Brain microvascular endothelial cell (primary cell): ENCODE results near the gene NEUROD4.

Experiments used
- DNase-seq: peaks from one replicate; pipeline ENCODE4 v3.0.0-alpha.2; 2020
- H3K27ac ChIP-seq: fragments of 250-450 bp; sonication (Bioruptor Pico); 2 replicates; pipeline ENCODE4 v1.5.1; 2020; ENCODE audit warnings: mild to moderate bottlenecking, moderate library complexity
- H3K27me3 ChIP-seq: fragments of 250-450 bp; sonication (Bioruptor Pico); replicated peaks from 2 replicates; pipeline ENCODE4 v1.5.1; 2020; ENCODE audit warnings: mild to moderate bottlenecking
- H3K36me3 ChIP-seq: fragments of 250-450 bp; sonication (Bioruptor Pico); replicated peaks from 2 replicates; pipeline ENCODE4 v1.5.1; 2020; ENCODE audit warnings: mild to moderate bottlenecking
- H3K4me3 ChIP-seq: 2 replicates; pipeline ENCODE4 v1.5.1; 2011; ENCODE audit warnings: low read depth, mild to moderate bottlenecking, control low read depth, low read length, moderate library complexity
- CTCF ChIP-seq: IDR thresholded peaks from 2 replicates; pipeline ENCODE4 v1.5.1; 2011; ENCODE audit warnings: low read depth, mild to moderate bottlenecking, moderate library complexity, low read length, control low read depth, inconsistent platforms; ENCODE audit errors: missing control alignments
- in situ Hi-C: cut with HindIII; loops from 2 replicates; pipeline ENCODE4 v1.10.0; 2017; ENCODE audit warnings: low sequenced_read_pairs, low pct_ligation_motif_present

The NEUROD4 gene

DNA sequence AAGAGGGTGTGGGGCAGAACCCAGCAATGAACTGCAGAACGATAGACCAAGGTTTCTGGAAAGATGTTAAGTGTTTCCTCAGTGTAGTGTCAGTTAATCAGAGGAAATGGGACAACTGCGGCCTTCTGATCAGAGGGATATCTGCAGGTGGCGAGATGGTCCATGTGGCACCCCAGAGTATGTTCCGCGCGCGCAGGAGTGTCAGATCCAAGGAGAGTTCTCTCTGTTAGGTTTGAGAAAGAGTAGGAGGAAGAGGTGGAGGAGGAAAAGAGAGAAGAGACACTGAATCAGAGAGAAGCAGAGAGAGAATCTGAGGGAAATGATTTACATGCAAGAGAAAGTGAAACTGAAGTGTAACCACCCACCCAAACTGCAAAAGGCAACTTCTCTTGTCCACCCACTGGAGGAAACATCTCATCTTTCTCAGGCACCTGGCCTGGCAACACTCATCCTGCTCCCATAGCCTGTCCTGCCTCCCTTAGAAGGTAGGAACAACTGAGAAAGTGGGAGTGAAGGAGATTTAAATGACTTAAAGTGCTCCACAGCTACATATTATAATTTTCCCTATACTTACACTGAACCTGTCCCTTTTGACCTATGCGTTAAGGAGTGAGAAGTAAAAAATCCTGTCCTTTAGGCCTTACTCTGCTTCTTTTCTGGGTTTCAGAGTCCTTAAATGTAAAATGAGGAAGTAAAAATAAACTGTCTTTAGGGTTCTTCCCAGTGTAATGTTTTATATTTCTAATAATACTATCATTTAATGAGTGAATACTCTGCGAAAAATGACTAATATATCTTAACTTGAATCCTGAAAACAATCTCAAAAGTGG lies 28.4 kb upstream of the NEUROD4 start:
- in situ Hi-C loops: no loop called here

DNA sequence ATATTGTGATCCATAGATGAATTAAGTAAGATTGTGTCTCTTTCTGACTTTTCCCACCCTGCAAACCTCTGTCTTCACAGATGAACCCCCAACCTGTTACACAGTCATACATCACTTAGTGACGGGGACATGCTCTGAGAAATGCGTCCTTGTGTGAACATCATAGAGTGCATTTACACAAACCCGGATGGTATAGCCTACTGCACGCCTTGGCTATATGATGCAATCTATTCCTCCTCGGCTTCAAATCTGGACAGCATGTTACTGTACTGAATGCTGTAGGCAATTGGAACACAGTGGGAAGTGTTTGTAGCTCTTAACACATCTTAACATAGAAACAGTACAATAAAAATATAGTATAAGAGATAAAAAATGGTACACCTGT lies 27.8 kb upstream of the NEUROD4 start:
- in situ Hi-C loops: no loop called here
- Histone ChIP-seq H3K36me3 (no peaks in the 10 kb centered on the region), H3K27ac (no peak overlapping the region), H3K27me3 (no peaks in the 10 kb centered on the region), H3K4me3 (no peak overlapping the region)
- no peak for TF ChIP-seq CTCF
- no peak for DNase-seq

More for the DNA sequence above, 28.4 kb upstream of the NEUROD4 start:
- H3K4me3 ChIP-seq: no peak overlapping the region
- H3K27me3 ChIP-seq: no peaks in the 10 kb centered on the region
- DNase-seq: no peak
- H3K36me3 ChIP-seq: no peaks in the 10 kb centered on the region
- no peak for TF ChIP-seq CTCF
- H3K27ac ChIP-seq: no peak overlapping the region

DNA sequence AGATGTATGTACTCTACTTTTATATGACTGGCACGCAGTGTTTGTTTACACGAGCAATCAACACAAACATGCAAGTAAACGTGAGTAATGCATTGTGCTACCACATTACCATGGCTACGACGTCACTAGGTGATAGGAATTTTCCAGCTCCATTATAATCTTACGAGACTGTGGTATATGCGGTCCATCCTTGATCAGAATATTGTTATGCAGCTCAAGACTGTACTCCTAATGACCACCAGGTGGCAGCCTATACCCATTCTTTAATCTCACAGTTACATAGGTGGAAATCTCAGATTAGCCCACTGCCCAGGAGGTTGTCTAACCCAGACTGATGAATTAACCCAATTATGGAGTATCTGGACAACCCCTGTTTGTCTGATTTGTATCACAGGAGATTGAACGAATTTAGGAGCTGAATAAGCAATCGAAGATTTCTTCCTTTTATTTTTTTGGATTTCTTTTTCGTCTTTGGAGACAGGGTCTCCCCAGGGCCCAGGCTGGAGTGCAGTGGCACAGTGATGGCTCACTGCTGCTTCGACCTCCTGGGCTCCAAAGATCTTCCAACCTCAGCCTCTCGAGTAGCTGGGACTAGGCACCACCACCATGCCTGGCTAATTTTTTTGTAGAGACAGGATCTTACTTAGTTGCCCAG lies 26.5 kb upstream of the NEUROD4 start:
- H3K4me3 ChIP-seq: no peak overlapping the region
- in situ Hi-C loops: no loop called here
- no peaks in the 10 kb centered on the region for H3K27me3 ChIP-seq
- peak; percentile 76 for DNase-seq
- TF ChIP-seq CTCF: peak; percentile 81
- H3K27ac ChIP-seq: no peak overlapping the region
- H3K36me3 ChIP-seq: no peaks in the 10 kb centered on the region

- no peak for DNase-seq
- Histone ChIP-seq H3K27me3 (no peaks in the 10 kb centered on the region), H3K27ac (no peak overlapping the region), H3K4me3 (no peak overlapping the region), H3K36me3 (no peaks in the 10 kb centered on the region)
- no peak for TF ChIP-seq CTCF
- in situ Hi-C loops: no loop called here
These were observed 23.6 kb upstream of the NEUROD4 start for GRCh38 chr12:54996205-54996604.

DNA sequence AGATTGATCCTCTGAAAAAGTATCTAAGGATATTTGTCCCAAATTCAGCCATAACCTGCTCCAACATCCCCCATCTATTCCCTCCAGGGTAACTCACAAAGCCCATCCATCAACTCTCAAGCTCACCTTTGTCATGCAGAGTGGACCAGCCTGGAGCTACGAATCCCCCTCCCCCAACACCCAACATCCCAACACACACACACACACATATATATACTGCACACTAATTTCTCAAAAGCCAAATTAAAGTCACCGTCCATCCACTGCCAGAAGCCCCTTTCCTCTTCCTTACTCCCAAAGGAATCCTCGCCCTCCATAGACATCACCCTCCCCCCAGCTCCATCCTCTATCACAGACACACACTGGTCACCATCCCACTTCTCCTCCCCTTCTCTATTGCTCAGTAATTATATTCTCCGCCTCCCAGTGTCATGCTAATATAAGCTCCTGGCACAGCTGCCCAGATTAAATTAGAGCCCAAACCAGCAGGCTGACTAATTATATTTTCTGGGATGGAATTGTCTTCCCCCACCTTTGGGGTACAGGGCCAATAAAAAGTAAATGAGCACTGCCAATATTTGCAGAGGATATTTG lies 21.7 kb upstream of the NEUROD4 start:
- Histone ChIP-seq H3K27ac (no peak overlapping the region), H3K27me3 (no peaks in the 10 kb centered on the region), H3K36me3 (no peaks in the 10 kb centered on the region), H3K4me3 (no peak overlapping the region)
- DNase-seq: no peak
- TF ChIP-seq CTCF: no peak
- in situ Hi-C loops: no loop called here
